GM23338 (cell line): ENCODE results near the gene VAPA. TPM values are rescaled to one million over a fixed set of nuclear protein-coding genes. Genes with fewer than 3 reads are reported as not detected.
A peak's percentile ranks its signal among the peaks of the same experiment; 100 is the strongest.

ENCODE experiments used
- ATAC-seq: fragments of 200-7000 bp; cut with Tn5 transposase; 3 replicates; pipeline ENCODE4 v1.9.1; 2020
- DNase-seq: peaks from one replicate; pipeline ENCODE4 v3.0.0-alpha.2; 2015; ENCODE audit warnings: low spot score
- H2AFZ ChIP-seq: fragments of 200-600 bp; sonication (generic); 2 replicates; pipeline ENCODE4 v1.8.0; 2016; ENCODE audit warnings: antibody characterized with exemption, mild to moderate bottlenecking, moderate library complexity
- H3F3A ChIP-seq: fragments of 200-600 bp; sonication (generic); replicated peaks from 2 replicates; pipeline ENCODE4 v1.8.0; 2017; ENCODE audit warnings: antibody characterized with exemption, mixed run types, low read depth
- H3K27ac ChIP-seq: fragments of 200-600 bp; sonication (generic); 2 replicates; pipeline ENCODE4 v1.6.1; 2016; ENCODE audit warnings: low read depth
- H3K27me3 ChIP-seq: fragments of 200-600 bp; sonication (generic); 2 replicates; pipeline ENCODE4 v1.8.0; 2016; ENCODE audit warnings: mild to moderate bottlenecking, mixed run types, moderate library complexity; ENCODE audit not compliant: insufficient read depth
- H3K36me3 ChIP-seq: fragments of 200-600 bp; sonication (generic); 2 replicates; pipeline ENCODE4 v1.8.0; 2016; ENCODE audit warnings: mild to moderate bottlenecking; ENCODE audit not compliant: insufficient read depth
- H3K4me1 ChIP-seq: fragments of 200-600 bp; sonication (generic); 2 replicates; pipeline ENCODE4 v1.8.0; 2016; ENCODE audit warnings: mild to moderate bottlenecking, moderate library complexity; ENCODE audit not compliant: insufficient read depth
- H3K4me2 ChIP-seq: fragments of 200-600 bp; sonication (generic); 2 replicates; pipeline ENCODE4 v1.7.1; 2017; ENCODE audit warnings: mixed run types
- H3K4me3 ChIP-seq: fragments of 200-600 bp; sonication (generic); 2 replicates; pipeline ENCODE4 v1.6.1; 2016; ENCODE audit warnings: mixed run types
- H3K79me2 ChIP-seq: fragments of 200-600 bp; sonication (generic); replicated peaks from 2 replicates; pipeline ENCODE4 v1.8.0; 2017; ENCODE audit warnings: mild to moderate bottlenecking; ENCODE audit not compliant: insufficient read depth
- H3K9me2 ChIP-seq: fragments of 200-600 bp; sonication (generic); 2 replicates; pipeline ENCODE4 v1.8.0; 2017; ENCODE audit not compliant: insufficient read depth
- H4K20me1 ChIP-seq: fragments of 200-600 bp; sonication (generic); replicated peaks from 2 replicates; pipeline ENCODE4 v1.8.0; 2017; ENCODE audit warnings: mild to moderate bottlenecking; ENCODE audit not compliant: insufficient read depth
- H3K27ac Mint-ChIP-seq: 2 replicates; pipeline ENCODE4 v1.8.0; 2020; ENCODE audit warnings: inconsistent platforms, mild to moderate bottlenecking, moderate library complexity, mixed read lengths
- H3K27me3 Mint-ChIP-seq: 3 replicates; pipeline ENCODE4 v1.8.0; 2022; ENCODE audit warnings: low read depth, mild to moderate bottlenecking, moderate library complexity, mixed read lengths, inconsistent platforms; ENCODE audit not compliant: insufficient read depth, poor library complexity
- H3K36me3 Mint-ChIP-seq: 3 replicates; pipeline ENCODE4 v1.8.0; 2021; ENCODE audit warnings: low read depth, mild to moderate bottlenecking, inconsistent platforms, moderate library complexity, mixed read lengths
- H3K4me1 Mint-ChIP-seq: 3 replicates; pipeline ENCODE4 v1.8.0; 2020; ENCODE audit warnings: mild to moderate bottlenecking, inconsistent platforms, mixed read lengths
- H3K4me3 Mint-ChIP-seq: 3 replicates; pipeline ENCODE4 v1.8.0; 2021; ENCODE audit warnings: moderate library complexity, mild to moderate bottlenecking, inconsistent platforms, mixed read lengths
- H3K9me3 Mint-ChIP-seq: 3 replicates; pipeline ENCODE4 v1.8.0; 2020; ENCODE audit warnings: moderate library complexity, mild to moderate bottlenecking, inconsistent platforms, mixed read lengths
- CREB1 ChIP-seq: fragments of 250-450 bp; sonication (Bioruptor Pico); IDR thresholded peaks from 2 replicates; pipeline ENCODE4 v1.5.0; 2020; ENCODE audit warnings: low read depth, mild to moderate bottlenecking, moderate library complexity
- JUNB ChIP-seq: IDR thresholded peaks from one replicate; pipeline ENCODE4 v1.6.1; 2016; ENCODE audit warnings: antibody characterized with exemption; ENCODE audit not compliant: unreplicated experiment
- NANOG ChIP-seq: IDR thresholded peaks from 2 replicates; pipeline ENCODE4 v1.6.1; 2016; ENCODE audit warnings: antibody characterized with exemption, borderline replicate concordance
- POLR2AphosphoS5 ChIP-seq: IDR thresholded peaks from 2 replicates; pipeline ENCODE4 v1.6.1; 2016; ENCODE audit warnings: antibody characterized with exemption, low read depth
- ZNF114 ChIP-seq: fragments of 250-450 bp; sonication (Bioruptor Pico); IDR thresholded peaks from 2 replicates; pipeline ENCODE4 v1.5.0; 2020; ENCODE audit warnings: mild to moderate bottlenecking, moderate library complexity
- ZNF331 ChIP-seq: fragments of 250-450 bp; sonication (Bioruptor Pico); IDR thresholded peaks from 2 replicates; pipeline ENCODE4 v1.5.0; 2020; ENCODE audit warnings: low read depth, mild to moderate bottlenecking, moderate library complexity
- polyA plus RNA-seq: library from polyadenylated mRNA; unstranded; fragments of >200 nt; fragmentation: Nextera tagmentation; extraction: Ambion mirVana; gene quantifications from 2 replicates; pipeline ENCODE4 v1.2.1, GENCODE V29; 2016
- total RNA-seq: library from RNA; depleted of rRNA; stranded (reverse); fragments of >200 nt; shearing (Covaris generic); gene quantifications from 2 replicates; pipeline ENCODE4 v1.2.3, GENCODE V29; 2014
- TF ChIP-seq, protein P1 (sequence below): fragments of 250-450 bp; sonication (Bioruptor Pico); IDR thresholded peaks from 2 replicates; pipeline ENCODE4 v1.5.0; 2020; ENCODE audit warnings: mild to moderate bottlenecking, moderate library complexity
- TF ChIP-seq, protein P2 (sequence below): IDR thresholded peaks from one replicate; pipeline ENCODE4 v1.6.1; 2018; ENCODE audit warnings: antibody characterized with exemption; ENCODE audit not compliant: unreplicated experiment
- TF ChIP-seq, protein P3 (sequence below), 2 experiments: fragments of 200-600 bp in 1 of 2; sonication (generic) in 1 of 2; conservative IDR thresholded peaks; 2 replicates each; pipeline versions ENCODE4 v1.5.1 to v1.6.1; 2016 to 2017; ENCODE audit warnings: antibody characterized with exemption in 2 of 2, low read depth in 2 of 2, mild to moderate bottlenecking in 2 of 2, moderate library complexity in 1 of 2

VAPA gene
- total and polyA plus RNA-seq, 2 experiments from 2014 or later = 162 to 178 TPM

DNA sequence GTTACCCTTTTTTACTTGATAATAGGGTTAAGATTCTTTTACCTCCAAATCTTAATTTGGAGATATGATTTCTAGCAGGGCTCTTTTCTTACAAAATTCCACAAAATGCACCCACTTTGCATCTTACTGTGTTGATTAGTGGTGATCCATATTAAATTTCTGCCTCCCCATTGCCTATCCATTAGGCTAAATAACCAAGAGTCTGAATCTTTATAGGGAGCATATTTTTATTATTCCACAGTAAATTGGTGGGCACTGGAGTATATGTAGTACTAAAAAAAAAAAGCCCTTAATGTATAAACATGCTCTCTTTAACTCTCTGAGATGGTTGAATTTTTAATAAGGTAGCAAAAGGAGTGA, 36.2 kb upstream of the VAPA start:
- Histone ChIP-seq H3K9me2 (peaks cover 8% of the 10 kb centered on the region; the same call in 1 of the 2 replicates), H3K79me2 (no peaks in the 10 kb centered on the region), H3K36me3 (no peaks in the 10 kb centered on the region), H3K4me2 (no peak overlapping the region), H3K4me3 (no peak overlapping the region), H2AFZ (peak overlapping the region; percentile 40; the same call in 1 of the 2 replicates), H3K27me3 (no peaks in the 10 kb centered on the region), H3K4me1 (no peaks in the 10 kb centered on the region), H3F3A (no peaks in the 10 kb centered on the region), H4K20me1 (no peaks in the 10 kb centered on the region), H3K27ac (no peak overlapping the region)
- no peak for TF ChIP-seq CREB1
- DNase-seq (no peak), ATAC-seq (no peak)
- no peaks in the 10 kb centered on the region for H3K36me3 Mint-ChIP-seq
- no peak overlapping the region for H3K27ac Mint-ChIP-seq
- H3K9me3 Mint-ChIP-seq = no peaks in the 10 kb centered on the region; the same call in 2 of the 3 replicates
- peaks cover 8% of the 10 kb centered on the region; the same call in 2 of the 3 replicates for H3K4me1 Mint-ChIP-seq
- no peaks in the 10 kb centered on the region for H3K27me3 Mint-ChIP-seq
- H3K4me3 Mint-ChIP-seq = no peak overlapping the region

DNA sequence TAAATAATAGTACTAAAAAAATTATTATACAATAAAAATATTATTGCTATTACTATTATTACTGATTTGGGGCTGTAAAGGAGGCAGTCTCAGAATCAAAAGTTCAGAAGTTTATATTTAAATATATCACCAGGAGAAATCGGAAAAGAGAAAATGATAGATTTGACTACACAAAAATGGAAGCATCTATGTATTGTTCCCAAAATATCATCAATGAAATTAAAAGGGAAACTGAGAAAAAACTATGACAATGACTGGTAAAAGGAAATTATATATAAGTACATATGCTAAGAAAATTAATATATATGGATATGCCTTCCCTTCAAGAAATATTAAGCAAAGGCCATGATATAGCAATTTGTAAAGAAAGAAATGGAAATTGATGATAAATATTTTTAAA, 35.7 kb upstream of the VAPA start:
- Mint-ChIP-seq H3K4me1 (peaks cover 8% of the 10 kb centered on the region; the same call in 2 of the 3 replicates), H3K27me3 (no peaks in the 10 kb centered on the region), H3K27ac (no peak overlapping the region), H3K4me3 (no peak overlapping the region), H3K9me3 (no peaks in the 10 kb centered on the region; the same call in 2 of the 3 replicates), H3K36me3 (no peaks in the 10 kb centered on the region)
- no peaks in the 10 kb centered on the region for H3K27me3 ChIP-seq
- no peak for DNase-seq
- H4K20me1 ChIP-seq = no peaks in the 10 kb centered on the region
- H3K79me2 ChIP-seq = no peaks in the 10 kb centered on the region
- H3K9me2 ChIP-seq = peaks cover 8% of the 10 kb centered on the region; the same call in 1 of the 2 replicates
- H3K27ac ChIP-seq = no peak overlapping the region
- no peaks in the 10 kb centered on the region for H3F3A ChIP-seq
- no peaks in the 10 kb centered on the region for H3K4me1 ChIP-seq
- no peak overlapping the region for H3K4me2 ChIP-seq
- ATAC-seq = no peak
- no peak overlapping the region for H2AFZ ChIP-seq
- no peak overlapping the region for H3K4me3 ChIP-seq
- TF ChIP-seq ZNF114 (CRISPR knock-in tag) (no peak), JUNB (no peak), CREB1 (no peak), ZNF331 (CRISPR knock-in tag) (no peak), NANOG (no peak), POLR2AphosphoS5 (no peak)
- TF ChIP-seq, protein P1, sequence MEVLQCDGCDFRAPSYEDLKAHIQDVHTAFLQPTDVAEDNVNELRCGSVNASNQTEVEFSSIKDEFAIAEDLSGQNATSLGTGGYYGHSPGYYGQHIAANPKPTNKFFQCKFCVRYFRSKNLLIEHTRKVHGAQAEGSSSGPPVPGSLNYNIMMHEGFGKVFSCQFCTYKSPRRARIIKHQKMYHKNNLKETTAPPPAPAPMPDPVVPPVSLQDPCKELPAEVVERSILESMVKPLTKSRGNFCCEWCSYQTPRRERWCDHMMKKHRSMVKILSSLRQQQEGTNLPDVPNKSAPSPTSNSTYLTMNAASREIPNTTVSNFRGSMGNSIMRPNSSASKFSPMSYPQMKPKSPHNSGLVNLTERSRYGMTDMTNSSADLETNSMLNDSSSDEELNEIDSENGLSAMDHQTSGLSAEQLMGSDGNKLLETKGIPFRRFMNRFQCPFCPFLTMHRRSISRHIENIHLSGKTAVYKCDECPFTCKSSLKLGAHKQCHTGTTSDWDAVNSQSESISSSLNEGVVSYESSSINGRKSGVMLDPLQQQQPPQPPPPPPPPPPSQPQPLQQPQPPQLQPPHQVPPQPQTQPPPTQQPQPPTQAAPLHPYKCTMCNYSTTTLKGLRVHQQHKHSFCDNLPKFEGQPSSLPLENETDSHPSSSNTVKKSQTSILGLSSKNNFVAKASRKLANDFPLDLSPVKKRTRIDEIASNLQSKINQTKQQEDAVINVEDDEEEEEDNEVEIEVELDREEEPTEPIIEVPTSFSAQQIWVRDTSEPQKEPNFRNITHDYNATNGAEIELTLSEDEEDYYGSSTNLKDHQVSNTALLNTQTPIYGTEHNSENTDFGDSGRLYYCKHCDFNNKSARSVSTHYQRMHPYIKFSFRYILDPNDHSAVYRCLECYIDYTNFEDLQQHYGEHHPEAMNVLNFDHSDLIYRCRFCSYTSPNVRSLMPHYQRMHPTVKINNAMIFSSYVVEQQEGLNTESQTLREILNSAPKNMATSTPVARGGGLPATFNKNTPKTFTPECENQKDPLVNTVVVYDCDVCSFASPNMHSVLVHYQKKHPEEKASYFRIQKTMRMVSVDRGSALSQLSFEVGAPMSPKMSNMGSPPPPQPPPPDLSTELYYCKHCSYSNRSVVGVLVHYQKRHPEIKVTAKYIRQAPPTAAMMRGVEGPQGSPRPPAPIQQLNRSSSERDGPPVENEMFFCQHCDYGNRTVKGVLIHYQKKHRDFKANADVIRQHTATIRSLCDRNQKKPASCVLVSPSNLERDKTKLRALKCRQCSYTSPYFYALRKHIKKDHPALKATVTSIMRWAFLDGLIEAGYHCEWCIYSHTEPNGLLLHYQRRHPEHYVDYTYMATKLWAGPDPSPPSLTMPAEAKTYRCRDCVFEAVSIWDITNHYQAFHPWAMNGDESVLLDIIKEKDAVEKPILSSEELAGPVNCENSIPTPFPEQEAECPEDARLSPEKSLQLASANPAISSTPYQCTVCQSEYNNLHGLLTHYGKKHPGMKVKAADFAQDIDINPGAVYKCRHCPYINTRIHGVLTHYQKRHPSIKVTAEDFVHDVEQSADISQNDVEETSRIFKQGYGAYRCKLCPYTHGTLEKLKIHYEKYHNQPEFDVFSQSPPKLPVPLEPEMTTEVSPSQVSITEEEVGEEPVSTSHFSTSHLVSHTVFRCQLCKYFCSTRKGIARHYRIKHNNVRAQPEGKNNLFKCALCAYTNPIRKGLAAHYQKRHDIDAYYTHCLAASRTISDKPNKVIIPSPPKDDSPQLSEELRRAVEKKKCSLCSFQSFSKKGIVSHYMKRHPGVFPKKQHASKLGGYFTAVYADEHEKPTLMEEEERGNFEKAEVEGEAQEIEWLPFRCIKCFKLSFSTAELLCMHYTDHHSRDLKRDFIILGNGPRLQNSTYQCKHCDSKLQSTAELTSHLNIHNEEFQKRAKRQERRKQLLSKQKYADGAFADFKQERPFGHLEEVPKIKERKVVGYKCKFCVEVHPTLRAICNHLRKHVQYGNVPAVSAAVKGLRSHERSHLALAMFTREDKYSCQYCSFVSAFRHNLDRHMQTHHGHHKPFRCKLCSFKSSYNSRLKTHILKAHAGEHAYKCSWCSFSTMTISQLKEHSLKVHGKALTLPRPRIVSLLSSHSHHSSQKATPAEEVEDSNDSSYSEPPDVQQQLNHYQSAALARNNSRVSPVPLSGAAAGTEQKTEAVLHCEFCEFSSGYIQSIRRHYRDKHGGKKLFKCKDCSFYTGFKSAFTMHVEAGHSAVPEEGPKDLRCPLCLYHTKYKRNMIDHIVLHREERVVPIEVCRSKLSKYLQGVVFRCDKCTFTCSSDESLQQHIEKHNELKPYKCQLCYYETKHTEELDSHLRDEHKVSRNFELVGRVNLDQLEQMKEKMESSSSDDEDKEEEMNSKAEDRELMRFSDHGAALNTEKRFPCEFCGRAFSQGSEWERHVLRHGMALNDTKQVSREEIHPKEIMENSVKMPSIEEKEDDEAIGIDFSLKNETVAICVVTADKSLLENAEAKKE = no peak
- TF ChIP-seq, protein P2, sequence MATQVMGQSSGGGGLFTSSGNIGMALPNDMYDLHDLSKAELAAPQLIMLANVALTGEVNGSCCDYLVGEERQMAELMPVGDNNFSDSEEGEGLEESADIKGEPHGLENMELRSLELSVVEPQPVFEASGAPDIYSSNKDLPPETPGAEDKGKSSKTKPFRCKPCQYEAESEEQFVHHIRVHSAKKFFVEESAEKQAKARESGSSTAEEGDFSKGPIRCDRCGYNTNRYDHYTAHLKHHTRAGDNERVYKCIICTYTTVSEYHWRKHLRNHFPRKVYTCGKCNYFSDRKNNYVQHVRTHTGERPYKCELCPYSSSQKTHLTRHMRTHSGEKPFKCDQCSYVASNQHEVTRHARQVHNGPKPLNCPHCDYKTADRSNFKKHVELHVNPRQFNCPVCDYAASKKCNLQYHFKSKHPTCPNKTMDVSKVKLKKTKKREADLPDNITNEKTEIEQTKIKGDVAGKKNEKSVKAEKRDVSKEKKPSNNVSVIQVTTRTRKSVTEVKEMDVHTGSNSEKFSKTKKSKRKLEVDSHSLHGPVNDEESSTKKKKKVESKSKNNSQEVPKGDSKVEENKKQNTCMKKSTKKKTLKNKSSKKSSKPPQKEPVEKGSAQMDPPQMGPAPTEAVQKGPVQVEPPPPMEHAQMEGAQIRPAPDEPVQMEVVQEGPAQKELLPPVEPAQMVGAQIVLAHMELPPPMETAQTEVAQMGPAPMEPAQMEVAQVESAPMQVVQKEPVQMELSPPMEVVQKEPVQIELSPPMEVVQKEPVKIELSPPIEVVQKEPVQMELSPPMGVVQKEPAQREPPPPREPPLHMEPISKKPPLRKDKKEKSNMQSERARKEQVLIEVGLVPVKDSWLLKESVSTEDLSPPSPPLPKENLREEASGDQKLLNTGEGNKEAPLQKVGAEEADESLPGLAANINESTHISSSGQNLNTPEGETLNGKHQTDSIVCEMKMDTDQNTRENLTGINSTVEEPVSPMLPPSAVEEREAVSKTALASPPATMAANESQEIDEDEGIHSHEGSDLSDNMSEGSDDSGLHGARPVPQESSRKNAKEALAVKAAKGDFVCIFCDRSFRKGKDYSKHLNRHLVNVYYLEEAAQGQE = no peak
- TF ChIP-seq, protein P3, sequence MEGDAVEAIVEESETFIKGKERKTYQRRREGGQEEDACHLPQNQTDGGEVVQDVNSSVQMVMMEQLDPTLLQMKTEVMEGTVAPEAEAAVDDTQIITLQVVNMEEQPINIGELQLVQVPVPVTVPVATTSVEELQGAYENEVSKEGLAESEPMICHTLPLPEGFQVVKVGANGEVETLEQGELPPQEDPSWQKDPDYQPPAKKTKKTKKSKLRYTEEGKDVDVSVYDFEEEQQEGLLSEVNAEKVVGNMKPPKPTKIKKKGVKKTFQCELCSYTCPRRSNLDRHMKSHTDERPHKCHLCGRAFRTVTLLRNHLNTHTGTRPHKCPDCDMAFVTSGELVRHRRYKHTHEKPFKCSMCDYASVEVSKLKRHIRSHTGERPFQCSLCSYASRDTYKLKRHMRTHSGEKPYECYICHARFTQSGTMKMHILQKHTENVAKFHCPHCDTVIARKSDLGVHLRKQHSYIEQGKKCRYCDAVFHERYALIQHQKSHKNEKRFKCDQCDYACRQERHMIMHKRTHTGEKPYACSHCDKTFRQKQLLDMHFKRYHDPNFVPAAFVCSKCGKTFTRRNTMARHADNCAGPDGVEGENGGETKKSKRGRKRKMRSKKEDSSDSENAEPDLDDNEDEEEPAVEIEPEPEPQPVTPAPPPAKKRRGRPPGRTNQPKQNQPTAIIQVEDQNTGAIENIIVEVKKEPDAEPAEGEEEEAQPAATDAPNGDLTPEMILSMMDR (conservative IDR thresholded peaks at IDR 0.05; ENCODE audit: low read depth in 2 of 2) = no peak
- no peaks in the 10 kb centered on the region for H3K36me3 ChIP-seq
